HK-2 (cell line): ENCODE data around the gene SLC25A51.
A peak's percentile ranks its signal among the peaks of the same experiment; 100 is the strongest.
"Not testable (repeated sequence)": the region's sequence is repeated elsewhere in the genome, so short reads cannot be mapped to it uniquely, and the experiment has no call there.

Experiments
- DNase-seq: peaks from one replicate; pipeline ENCODE4 v3.0.0-alpha.2; 2018; ENCODE audit not compliant: unreplicated experiment

SLC25A51 gene

DNA sequence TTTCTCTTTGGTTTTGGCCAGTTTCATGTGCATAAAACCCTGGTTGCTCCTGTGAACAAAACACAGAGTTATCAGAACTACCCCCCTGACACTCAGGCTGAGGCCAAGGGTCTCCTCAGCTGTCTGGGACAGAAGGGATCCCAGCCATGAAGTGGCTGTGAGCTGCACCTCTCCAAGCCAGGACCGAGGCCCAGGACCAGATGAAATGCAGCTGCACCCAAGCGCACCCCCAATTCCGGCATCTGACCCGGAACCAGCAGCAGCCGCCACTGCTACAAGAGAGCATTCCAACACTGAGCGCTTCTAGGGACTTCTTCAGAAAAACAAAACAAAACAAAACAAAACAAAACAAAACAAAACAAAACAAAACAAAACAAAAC, 16.0 kb upstream of the SLC25A51 start:
- no peak for DNase-seq

DNA sequence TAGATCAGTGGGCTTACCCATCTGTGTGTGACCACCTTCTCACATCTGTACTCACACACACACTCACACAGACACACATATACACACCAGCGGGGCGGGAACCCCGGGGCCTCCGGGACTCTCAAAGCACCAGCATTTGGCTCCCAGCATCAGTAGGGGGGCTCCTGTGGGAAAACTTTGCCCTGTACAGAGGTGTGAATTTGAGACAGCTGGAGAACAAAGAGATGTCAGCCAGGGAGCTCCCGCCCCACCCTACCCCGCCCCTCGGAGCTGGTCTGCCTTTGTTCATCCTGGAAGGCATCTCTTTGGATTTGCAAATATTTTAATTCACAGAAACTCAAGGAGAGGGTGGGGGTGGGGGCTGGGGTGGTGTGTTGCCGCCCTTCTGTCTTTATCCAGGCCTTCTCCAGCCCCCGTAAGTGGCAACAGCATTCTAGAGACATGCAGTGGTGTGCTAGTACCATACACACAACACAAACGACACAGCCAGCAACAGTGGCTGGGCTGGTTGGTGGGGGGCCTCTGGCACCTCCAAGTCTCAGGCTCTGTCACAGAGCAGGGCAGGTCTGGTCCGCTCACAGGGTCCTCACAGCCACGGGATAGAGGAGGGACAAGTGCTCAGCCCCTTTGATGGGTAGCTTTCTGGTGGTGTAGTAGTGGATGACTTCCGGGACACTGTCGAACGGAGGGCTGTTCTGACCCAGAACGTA, 15.5 kb upstream of the SLC25A51 start:
- DNase-seq = no peak

DNA sequence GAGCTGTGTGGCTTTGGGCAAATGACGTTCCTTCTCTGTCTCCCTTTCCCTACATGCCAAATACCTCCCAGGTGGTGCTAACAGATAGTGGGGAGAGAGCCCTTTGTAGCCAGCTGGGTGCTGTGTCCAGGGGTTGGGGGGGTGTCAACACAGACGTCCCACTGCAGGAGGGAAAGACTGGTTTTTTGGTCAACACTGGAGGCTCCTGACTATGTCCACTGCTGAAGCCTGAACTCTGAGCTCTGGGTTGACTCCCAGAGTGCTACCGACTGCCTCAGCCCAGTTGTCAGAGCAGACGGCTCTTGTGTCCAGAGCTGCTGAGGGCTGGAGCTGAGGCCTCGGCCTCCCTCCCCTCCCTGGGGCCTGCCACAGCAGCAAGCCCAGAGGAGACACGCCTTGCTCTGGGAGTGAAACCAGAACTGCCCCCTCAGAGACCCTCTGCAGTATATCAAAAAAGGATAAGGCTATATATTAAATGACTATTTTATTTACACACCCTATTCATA, 14.8 kb upstream of the SLC25A51 start:
- no peak for DNase-seq

DNA sequence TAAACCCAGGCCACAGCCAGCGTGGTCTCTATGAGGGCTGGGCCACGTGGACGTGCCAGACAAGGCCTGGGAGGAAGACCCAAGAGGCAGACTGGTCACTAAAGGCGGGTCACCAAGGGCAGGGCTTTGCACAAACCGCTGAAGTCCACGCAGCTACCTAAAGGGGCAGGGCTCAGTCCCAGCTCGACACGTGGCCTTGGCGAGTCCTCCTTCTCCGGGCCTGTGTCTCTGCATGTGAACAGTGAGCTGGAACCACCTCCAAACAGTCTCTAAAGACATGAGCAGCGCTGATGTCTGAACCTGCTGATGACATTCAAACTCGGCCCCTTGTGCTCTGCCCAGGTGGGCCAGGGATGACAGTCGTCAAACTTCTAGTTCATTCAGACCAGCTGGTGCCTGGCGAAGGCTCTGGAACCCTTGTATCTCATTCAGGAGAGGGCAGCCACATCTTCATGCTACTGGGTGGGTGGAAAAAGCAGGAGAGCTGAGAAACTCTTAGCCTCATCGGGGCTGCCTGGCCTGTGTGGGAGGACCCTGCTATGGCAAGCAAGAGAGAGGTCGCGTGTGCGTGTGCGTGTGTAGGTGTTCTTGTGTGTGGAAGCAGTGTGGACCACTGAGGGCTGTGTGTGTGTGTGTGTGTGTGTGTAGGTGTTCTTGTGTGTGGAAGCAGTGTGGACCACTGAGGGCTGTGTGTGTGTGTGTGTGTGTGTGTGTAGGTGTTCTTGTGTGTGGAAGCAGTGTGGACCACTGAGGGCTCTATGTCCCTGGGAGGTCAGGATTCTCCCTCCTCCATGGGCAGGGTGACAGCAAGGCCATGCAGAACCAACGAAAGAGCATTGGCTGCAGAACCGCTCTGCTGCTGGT, 14.1 kb upstream of the SLC25A51 start:
- DNase-seq = no peak

DNA sequence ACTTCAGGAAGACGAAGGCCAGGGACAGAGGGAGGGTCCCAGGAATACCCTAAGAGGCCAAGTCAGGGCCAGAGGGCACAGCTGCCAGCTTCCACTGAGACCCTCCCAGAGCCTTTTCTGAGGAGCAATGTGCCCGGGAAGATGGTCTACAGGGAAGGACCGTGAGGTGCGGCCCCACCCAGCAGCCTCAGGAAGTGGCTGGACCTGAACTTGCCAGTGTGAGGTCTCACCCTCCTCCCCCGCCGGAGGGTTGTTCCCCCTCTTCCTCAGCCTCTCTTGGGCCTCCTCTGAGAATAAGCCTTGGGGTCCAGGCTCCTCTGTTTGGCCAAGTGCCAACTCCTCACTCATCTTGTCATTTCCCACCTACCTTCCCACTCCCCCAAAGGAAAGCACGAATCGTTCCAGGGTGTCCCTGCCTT, 13.4 kb upstream of the SLC25A51 start:
- DNase-seq = no peak

DNA sequence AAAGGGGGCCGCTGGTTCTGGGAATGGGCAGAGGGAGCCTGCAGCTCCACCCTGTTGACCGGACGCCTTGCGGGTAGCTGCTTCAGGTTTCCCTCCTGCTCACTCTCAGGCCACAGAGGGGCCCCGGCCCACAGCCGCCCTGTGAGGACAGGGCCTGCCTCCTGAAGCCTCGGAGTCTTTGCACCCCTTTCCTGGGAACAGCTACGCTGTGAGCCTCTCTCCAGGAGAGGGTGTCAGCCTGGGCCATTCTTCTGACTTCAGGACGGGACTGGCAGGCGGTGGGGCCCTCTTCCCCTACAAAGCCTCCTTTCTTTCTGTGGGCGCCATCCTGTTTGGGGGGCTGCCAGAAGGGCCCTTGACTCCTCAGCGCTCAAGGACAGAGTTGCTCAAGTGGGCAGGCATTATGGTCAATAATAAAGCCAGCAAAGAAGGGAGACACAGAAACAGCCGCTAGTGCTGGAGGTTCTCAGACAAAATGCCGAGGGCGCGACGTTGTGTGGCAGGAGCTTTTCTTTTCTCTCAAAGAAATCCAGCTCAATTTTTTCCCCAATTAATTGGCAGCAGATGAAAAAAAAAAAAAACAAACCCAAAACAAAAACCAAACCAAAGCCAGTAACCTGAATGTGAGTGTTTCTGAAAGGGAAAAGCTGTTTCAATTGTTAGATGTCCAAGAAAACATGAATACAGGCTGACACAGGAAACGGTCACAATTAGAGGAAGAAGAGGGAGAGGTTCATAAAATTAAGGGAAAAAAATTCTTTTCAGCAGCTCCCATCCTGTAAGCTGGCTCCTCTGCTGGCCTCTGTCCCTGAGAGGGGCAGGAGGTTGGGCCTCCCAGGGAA, 12.8 kb upstream of the SLC25A51 start:
- no peak for DNase-seq

DNA sequence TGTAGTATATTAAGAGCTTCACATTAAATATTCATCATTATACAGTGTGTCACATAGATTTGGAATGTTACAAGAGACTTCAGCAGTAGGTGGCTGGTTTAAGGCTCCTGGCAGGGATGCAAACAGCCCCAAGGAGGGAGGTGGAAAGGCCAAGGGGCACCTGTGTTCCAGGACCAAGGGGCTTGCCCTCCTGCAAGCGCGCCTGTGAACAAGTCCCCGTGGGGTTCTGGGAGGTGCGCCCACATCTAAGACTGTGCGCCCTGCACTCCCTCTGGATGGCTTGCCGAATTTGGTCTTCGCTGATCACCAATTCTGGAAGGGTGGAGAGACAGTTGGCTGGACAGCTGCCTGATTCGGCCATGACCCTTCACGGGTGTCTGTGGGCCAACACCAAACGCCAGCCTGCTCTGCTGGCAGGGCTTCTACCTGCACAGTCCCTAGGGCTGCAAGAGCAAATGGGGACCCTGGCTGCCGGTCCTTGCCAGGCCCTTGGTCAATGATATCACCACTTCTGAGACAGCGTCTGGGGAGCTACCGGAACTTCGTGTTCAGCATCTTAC, 12.1 kb upstream of the SLC25A51 start:
- no peak for DNase-seq

DNA sequence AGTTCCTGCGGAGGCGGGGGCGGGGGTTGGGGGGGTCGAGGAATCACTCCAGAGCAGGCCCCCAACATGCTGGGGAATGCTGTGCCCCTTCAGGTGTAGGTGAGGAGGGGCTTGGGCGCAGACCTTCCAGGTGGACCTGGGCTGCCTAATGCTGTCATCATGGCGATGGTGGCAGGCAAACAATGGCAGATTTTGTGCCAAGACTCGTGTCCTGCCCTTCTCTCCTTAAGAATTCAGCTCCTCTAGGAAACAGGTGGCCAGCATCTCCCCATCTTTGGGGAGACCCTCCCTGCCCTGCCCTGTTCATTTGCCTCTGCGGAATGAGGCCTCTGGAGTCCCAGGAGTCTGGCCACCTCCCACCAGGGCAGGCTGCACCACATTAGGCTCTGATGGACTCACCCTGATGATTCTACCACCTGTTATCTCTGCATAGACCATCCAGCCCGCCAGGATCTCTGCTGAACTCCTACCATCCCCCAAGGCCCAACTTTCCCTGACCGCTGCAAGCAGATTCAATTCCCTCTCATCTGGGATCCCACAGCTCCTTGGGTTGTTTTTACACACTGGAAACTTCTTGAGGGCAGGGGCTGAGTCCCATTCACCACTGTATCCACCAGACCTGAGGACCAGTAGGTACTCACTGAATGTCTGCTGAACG, 10.9 kb upstream of the SLC25A51 start:
- no peak for DNase-seq

DNA sequence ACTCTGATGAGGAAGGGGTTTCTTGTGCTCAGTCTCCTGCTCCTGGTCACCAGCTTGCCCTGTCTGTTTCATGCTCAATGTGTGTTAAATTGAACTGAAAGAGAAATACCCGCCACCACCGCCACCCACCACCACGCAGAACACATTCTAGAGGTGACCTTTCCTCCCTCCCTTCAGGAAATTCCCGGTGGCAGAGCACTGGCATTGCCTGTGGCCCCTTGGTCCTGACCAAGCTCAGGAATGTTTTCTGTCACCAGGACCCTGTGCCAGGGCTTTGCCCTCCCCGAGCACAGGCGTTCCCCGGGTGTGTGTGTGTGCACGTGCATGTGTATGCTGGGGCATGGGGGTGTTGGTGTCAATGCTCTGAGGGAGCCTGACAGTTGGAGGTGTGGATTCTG, 10.2 kb upstream of the SLC25A51 start:
- no peak for DNase-seq

DNA sequence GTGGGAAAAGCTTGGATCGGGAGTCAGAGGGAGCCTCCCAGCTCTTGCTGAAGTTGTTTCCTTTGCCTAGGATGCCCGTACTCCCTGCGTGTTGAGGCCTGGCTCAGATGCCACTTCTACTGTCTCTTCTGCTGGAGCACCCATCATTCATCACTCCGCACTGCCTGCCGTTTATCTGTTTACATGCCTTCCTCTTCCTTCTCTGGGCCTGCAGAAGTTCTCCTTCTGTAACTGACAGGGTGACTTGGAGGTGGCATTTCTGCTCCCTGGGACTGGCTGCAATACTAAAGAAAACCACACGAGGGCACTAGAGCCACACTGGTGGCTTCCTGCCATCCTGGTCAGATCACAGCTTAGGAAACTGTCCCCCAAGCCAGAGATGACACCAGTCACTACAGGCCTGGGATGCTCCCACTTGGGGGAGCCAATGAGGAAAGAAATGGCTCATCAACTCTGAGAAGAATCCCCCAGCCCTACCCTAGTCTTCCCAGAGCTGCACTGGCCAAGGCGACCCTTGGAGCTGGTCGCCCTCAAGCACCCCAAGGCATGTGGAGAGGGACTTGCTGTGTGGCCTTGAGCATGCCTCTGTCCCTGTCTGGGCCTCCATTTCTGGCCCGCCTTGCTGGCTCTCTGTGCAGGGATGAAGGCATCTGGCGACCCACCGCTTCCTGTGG, 9.7 kb upstream of the SLC25A51 start:
- peak; percentile 84 for DNase-seq

DNA sequence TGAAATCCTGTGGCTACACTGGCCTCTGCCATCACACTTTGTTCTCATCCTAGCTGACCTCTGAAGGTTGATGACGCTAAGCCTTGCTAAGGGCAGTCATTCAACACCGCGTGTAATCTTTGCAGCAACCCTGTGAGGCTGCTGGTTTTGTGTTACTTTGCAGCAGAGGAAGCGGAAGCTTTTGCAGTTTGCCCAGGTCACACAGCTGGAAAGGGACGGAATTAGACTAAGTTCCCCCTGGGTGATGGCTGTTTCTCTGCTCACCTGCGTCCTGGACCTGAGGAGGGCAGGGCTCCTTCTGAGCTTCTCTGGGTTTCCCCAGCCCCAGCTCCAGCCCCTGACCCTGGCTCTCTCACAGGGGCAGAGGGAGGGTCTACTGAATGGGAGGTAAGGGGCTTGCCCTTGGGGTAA, 7.3 kb upstream of the SLC25A51 start:
- no peak for DNase-seq

DNA sequence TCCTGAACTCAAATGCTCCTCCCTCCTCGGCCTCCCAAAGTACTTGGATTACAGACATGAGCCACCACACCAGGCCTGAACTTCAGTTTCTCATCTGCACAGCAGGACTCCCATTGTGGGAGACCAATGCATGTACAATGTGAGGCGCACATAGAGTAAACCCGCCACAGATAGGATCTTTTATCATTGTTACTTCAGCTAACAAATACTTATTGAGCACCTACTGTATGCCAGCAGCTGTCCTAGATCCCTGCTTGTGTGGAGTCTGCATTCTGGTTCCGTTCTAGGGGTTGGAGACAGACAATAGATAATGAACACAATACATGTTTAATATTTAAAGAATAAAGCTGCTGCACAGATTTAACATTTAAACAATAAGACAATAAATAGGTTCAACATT, 6.3 kb upstream of the SLC25A51 start:
- DNase-seq = no peak

DNA sequence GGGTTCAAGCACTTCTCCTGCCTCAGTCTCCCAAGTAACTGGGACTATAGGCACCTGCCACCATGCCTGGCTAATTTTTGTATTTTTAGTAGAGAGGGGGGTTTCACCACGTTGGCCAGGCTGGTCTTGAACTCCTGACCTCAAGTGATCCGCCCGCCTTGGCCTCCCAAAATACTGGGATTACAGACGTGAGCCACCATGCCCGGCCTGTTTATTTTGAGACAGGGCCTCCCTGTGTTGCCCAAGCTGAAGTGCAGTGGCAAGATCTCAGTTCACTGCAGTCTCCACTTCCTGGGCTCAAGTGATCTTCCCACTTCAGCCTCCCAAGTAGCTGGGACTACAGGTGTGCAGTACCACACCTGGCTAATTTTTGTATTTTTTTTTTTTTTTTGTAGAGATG, 5.9 kb upstream of the SLC25A51 start:
- DNase-seq = not testable (repeated sequence)

DNA sequence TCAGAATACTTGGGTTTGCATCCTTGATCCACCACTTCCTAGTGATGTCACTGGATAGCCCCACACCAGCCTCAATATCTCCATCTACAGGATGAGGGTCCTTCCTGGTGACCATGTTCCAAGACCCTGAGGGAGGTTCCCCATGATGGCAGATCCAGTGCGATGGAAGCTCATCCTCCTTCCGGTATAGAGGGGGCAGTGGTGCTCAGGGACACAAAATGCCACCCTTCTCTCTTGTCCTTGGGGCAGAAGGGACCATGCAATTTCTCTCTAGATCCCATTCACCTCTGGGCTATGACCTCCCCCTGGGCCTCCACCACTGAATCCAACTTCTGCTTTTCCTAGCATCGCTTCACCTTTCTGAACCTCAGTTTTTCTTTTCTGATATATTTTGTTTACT, 5.4 kb upstream of the SLC25A51 start:
- no peak for DNase-seq

DNA sequence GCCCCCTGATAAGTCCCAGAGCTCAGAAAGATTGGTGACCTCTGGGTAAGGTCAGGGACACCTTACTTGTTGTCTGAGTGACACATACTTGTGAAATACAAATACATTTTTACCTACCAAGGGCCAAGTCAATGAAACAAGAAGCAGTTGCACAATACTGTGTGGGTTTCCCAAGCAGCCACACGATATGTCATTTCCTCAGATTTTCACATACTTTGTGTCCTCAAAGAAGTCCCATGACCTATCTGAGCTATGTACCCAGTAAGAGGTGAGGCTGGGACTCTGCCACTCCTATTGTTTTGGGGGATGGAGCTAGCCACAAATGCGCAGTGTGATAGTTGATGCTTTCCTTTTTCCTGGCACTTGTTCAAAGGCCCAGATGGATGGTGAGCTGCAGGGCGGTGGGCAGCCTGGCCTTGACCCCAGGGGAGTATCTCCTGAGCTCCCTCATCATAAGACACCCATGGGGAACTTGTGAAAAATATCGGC, 4.8 kb upstream of the SLC25A51 start:
- no peak for DNase-seq

DNA sequence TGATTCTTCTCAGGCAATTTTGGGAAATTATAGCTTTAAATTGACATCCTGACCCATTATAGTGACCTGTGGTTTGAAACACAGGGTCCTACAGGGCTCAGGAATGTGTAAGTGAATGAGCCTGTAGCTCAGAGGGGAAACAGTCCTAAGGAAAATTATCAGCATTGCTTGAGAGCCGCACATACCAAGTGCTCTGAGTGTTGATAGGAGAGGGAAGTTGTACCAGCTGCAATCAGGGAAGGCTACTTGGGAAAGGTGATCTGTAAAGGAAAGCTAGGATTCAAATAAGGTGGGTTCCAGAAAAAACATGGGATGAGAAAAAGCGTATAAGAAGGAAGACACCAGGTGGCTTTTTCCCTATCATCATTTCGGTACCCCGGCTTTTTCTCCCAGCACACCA, 4.4 kb upstream of the SLC25A51 start:
- no peak for DNase-seq

DNA sequence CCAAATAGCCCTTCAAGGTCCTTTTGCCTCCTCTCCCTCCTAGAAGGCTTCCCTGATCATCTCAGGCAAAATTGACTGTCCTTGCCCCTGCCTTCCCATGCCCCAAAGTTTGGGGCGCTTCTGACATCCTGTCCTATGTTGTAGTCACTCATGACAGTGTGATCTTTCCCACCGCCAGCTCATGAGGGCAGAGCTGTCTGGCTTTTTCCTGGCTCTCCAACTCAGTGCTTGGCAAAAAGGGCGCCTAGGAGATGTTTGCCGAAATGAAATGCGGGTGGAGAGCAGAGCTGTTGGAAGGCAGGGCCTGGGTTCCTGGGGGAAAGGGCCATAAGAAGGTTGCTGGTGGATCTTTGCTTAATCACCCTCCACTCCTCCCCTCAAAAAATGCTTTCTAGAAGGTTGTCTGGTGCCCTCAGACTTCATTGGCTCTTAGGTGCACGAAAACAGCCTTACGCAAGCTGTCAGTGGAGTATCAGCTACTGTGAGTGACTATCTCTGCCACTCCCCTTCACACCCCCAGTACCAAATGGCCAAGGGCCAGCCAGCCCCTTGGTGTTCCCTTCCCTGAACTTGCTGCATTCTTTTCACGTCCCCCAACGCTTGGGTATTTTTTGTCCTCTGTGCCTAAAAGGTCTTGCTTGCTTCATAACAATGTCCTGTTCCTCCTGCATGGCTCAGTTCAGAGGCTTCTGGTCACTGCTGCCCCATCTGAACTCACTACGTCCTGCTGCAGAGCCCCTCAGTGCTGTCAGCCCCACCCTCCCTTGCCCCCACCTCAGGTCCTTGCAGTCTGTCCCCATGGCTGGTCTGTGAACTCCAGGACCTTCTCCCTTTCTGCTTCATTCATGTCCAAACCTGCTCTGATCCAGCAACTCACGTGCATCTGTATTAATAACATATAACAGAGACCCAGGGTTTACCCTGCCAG, 2.6 kb upstream of the SLC25A51 start:
- no peak for DNase-seq

DNA sequence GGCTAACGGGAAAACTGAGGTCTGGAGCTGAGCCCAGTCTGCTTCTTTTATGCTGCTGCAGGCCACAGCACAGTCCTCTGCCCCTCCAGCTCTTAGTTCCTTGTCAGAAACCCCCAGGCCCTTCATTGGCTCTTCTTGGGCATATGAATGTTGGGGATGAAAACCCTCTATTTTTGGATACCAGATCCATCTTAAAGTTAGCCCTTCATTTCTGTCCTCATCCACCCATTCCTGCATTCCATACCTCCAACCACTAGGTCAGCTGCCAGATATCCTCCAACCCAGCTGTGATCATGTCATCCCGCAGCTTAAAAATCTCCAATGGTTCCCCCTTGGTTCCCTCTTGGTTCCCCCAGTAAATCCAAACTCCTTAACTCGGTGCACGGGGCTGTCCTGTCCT, 1.8 kb upstream of the SLC25A51 start:
- no peak for DNase-seq

DNA sequence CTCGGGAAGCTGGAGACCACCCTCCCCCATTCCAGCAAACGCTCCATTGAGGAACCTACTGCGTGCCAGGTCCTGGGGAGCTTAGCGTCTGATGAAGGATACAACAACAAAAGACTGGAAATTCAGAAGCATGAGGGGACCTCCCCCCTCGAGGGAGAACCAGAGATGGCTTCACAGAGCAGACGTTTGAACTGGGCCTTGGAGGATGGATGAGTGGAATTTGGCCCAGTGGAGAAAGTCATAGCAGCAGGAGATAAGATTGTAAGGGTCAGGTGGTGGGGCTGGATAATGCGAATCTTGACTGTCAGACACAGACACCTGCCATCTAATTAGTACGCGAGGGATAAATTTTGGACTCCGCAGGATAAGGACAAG, 1.2 kb upstream of the SLC25A51 start:
- no peak for DNase-seq
